ENCODE results near the gene RPS19. TPM values are rescaled to one million over a fixed set of nuclear protein-coding genes. Genes with fewer than 3 reads are reported as not detected.

RPS19 gene
- total RNA-seq, 4 donors from 2014 or later = 893 to 1,378 (median 1,179) TPM

- H3K27me3 ChIP-seq = no peaks in the 10 kb centered on the region
- H3K4me3 ChIP-seq = no peak overlapping the region
- H3K36me3 ChIP-seq = peaks cover 79 to 95% (median 89%) of the 10 kb centered on the region in 4 donors
- TF ChIP-seq CTCF (IDR thresholded peaks at IDR 0.05) (no peak), EP300 (IDR thresholded peaks at IDR 0.05) (no peak), POLR2AphosphoS5 (IDR thresholded peaks at IDR 0.05) (no peak), POLR2A (IDR thresholded peaks at IDR 0.05; ENCODE audit: low read depth) (no peak)
- no peak overlapping the region for H3K27ac ChIP-seq (replicated peaks in 1 of 4)
- intact Hi-C loops (cut with DNase I) = no loop called here
- no peaks in the 10 kb centered on the region for H3K9me3 ChIP-seq
- 90% methylated on average over 3 of the region's 3 CpGs for WGBS
- no peak for DNase-seq (ENCODE audit: extremely low spot score)
- no peaks in the 10 kb centered on the region for H3K4me1 ChIP-seq
Observed at GRCh38 chr19:41897181-41897580, 37.1 kb downstream of the RPS19 start.

GRCh38 chr19:41897820-41898219 lies 37.8 kb downstream of the RPS19 start:
- Histone ChIP-seq H3K4me1 (no peaks in the 10 kb centered on the region), H3K27me3 (no peaks in the 10 kb centered on the region), H3K9me3 (no peaks in the 10 kb centered on the region), H3K27ac (replicated peaks in 1 of 4) (no peak overlapping the region), H3K4me3 (no peak overlapping the region), H3K36me3 (peaks cover 80 to 95% (median 89%) of the 10 kb centered on the region in 4 donors)
- TF ChIP-seq POLR2A (IDR thresholded peaks at IDR 0.05; ENCODE audit: low read depth) (no peak), CTCF (IDR thresholded peaks at IDR 0.05) (no peak), EP300 (IDR thresholded peaks at IDR 0.05) (no peak), POLR2AphosphoS5 (IDR thresholded peaks at IDR 0.05) (no peak)
- intact Hi-C loops (cut with DNase I) = no loop called here
- DNase-seq (ENCODE audit: extremely low spot score) = no peak
- WGBS = 88% methylated on average over 22 of the region's 24 CpGs

GRCh38 chr19:41898235-41898634 lies 38.2 kb downstream of the RPS19 start:
- no peak overlapping the region for H3K27ac ChIP-seq (replicated peaks in 1 of 4)
- no peaks in the 10 kb centered on the region for H3K4me1 ChIP-seq
- H3K4me3 ChIP-seq = no peak overlapping the region
- peaks cover 84 to 96% (median 90%) of the 10 kb centered on the region in 4 donors for H3K36me3 ChIP-seq
- no peaks in the 10 kb centered on the region for H3K9me3 ChIP-seq
- intact Hi-C loops (cut with DNase I) = no loop called here
- H3K27me3 ChIP-seq = no peaks in the 10 kb centered on the region
- no peak for TF ChIP-seq POLR2A (IDR thresholded peaks at IDR 0.05; ENCODE audit: low read depth)
- TF ChIP-seq POLR2AphosphoS5 (IDR thresholded peaks at IDR 0.05) = no peak
- no peak for TF ChIP-seq CTCF (IDR thresholded peaks at IDR 0.05)
- TF ChIP-seq EP300 (IDR thresholded peaks at IDR 0.05) = no peak
- DNase-seq (ENCODE audit: extremely low spot score) = no peak
- 90% methylated on average over 6 of the region's 15 CpGs for WGBS

- 93% methylated on average over 17 of the region's 21 CpGs for WGBS
- intact Hi-C loops (cut with DNase I) = no loop called here
- no peak for DNase-seq (ENCODE audit: extremely low spot score)
- H3K27ac ChIP-seq (replicated peaks in 1 of 4) = no peak overlapping the region
- H3K9me3 ChIP-seq = no peaks in the 10 kb centered on the region
- TF ChIP-seq EP300 (IDR thresholded peaks at IDR 0.05) (no peak), POLR2A (IDR thresholded peaks at IDR 0.05; ENCODE audit: low read depth) (no peak), POLR2AphosphoS5 (IDR thresholded peaks at IDR 0.05) (no peak), CTCF (IDR thresholded peaks at IDR 0.05) (no peak)
- H3K4me1 ChIP-seq = no peaks in the 10 kb centered on the region
- no peak overlapping the region for H3K4me3 ChIP-seq
- H3K27me3 ChIP-seq = no peaks in the 10 kb centered on the region
- H3K36me3 ChIP-seq = peaks cover 85 to 100% (median 98%) of the 10 kb centered on the region in 4 donors
Observed at GRCh38 chr19:41901707-41902360, 41.8 kb downstream of the RPS19 start.

GRCh38 chr19:41902594-41902993 lies 42.5 kb downstream of the RPS19 start:
- 94% methylated on average over 17 of the region's 17 CpGs for WGBS
- no peaks in the 10 kb centered on the region for H3K4me1 ChIP-seq
- no peak overlapping the region for H3K27ac ChIP-seq (replicated peaks in 1 of 4)
- H3K27me3 ChIP-seq = no peaks in the 10 kb centered on the region
- H3K9me3 ChIP-seq = no peaks in the 10 kb centered on the region
- peaks cover 80 to 100% (median 98%) of the 10 kb centered on the region in 4 donors for H3K36me3 ChIP-seq
- no peak overlapping the region for H3K4me3 ChIP-seq
- intact Hi-C loops (cut with DNase I) = no loop called here
- TF ChIP-seq POLR2A (IDR thresholded peaks at IDR 0.05; ENCODE audit: low read depth) = no peak
- no peak for TF ChIP-seq EP300 (IDR thresholded peaks at IDR 0.05)
- TF ChIP-seq POLR2AphosphoS5 (IDR thresholded peaks at IDR 0.05) = no peak
- no peak for TF ChIP-seq CTCF (IDR thresholded peaks at IDR 0.05)
- no peak for DNase-seq (ENCODE audit: extremely low spot score)

Data from esophagus muscularis mucosa (tissue), 4 donors.